Measurements from ENCODE around the gene GREB1. TPM values are rescaled to one million over a fixed set of nuclear protein-coding genes. Genes with fewer than 3 reads are reported as not detected.

The GREB1 gene
- total and polyA plus RNA-seq, 2 of the 13 experiments (the other 11 are each of a cell fraction or from before 2014, with no cell fraction given): 31.3 to 61.2 TPM

- 0 out of 2 replicates have a peak, but pooled peaks have one; percentile 15 for TF ChIP-seq ZNF362 (CRISPR knock-in tag; IDR thresholded peaks at IDR 0.05; ENCODE audit: borderline replicate concordance)
- peak; percentile 36; the same call in 1 of the 2 replicates for TF ChIP-seq KMT2B (CRISPR knock-in tag; IDR thresholded peaks at IDR 0.05)
- TF ChIP-seq ZNF562 (CRISPR knock-in tag; IDR thresholded peaks at IDR 0.05; ENCODE audit: borderline replicate concordance): no peak
- TF ChIP-seq PREB (CRISPR knock-in tag; IDR thresholded peaks at IDR 0.05): no peak
- no peak for TF ChIP-seq ETV6 (CRISPR knock-in tag; conservative IDR thresholded peaks at IDR 0.05)
- TF ChIP-seq ZNF740 (CRISPR knock-in tag; IDR thresholded peaks at IDR 0.05): no peak
- TF ChIP-seq CCDC6 (CRISPR knock-in tag; IDR thresholded peaks at IDR 0.05): no peak
- TF ChIP-seq ARID3A (IDR thresholded peaks at IDR 0.05; ENCODE audit: low read depth, low read length): peak; percentile 55; the same call in 1 of the 2 replicates
- no peak for TF ChIP-seq GATA4 (IDR thresholded peaks at IDR 0.05; ENCODE audit: borderline replicate concordance, low read depth)
- TF ChIP-seq SCMH1 (CRISPR knock-in tag; IDR thresholded peaks at IDR 0.05; ENCODE audit: borderline replicate concordance): no peak
- no peak for TF ChIP-seq AHDC1 (CRISPR knock-in tag; IDR thresholded peaks at IDR 0.05; ENCODE audit: borderline replicate concordance)
- TF ChIP-seq TAF1 (CRISPR knock-in tag; IDR thresholded peaks at IDR 0.05): no peak
- TF ChIP-seq ZNF503 (CRISPR knock-in tag; IDR thresholded peaks at IDR 0.05): no peak
- no peak for TF ChIP-seq PRPF4 (IDR thresholded peaks at IDR 0.05; ENCODE audit: low read depth, low read length, poor library complexity, severe bottlenecking)
- TF ChIP-seq U2AF1 (optimal IDR thresholded peaks at IDR 0.05; ENCODE audit: low read depth, low read length): no peak
These were observed 31.0 kb upstream of the GREB1 start (continued) for GRCh38 chr2:11502740-11503292.

Data from HepG2 (cell line).